ENCODE data around the gene TANC1. TPM values are rescaled to one million over a fixed set of nuclear protein-coding genes. Genes with fewer than 3 reads are reported as not detected.
A peak's percentile ranks its signal among the peaks of the same experiment; 100 is the strongest.

TANC1 gene
- polyA plus RNA-seq, 1 donor, result 64.8 TPM

DNA sequence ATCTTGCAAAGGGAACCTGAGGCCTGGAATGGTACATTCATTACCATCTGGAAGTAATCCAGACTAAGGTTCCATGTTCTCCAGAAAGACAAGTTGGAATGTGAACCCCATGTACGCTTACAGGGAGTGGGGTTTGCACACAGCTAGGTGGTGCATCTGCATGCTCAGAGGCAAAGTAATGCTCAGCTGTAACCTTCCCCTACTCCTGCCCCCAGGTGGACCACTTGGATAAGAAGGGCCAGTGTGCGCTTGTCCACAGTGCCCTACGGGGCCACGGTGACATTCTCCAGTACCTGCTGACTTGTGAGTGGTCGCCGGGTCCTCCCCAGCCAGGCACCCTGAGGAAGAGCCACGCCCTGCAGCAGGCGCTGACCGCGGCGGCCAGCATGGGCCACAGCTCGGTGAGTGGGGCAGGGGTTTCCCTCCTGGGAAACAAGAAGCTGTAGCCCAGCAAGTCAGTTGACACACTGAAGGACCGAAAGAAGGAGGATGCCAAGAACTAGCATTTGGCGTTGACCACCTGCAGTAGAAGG is 228.0 kb downstream of the TANC1 start:
- no peak for DNase-seq

DNA sequence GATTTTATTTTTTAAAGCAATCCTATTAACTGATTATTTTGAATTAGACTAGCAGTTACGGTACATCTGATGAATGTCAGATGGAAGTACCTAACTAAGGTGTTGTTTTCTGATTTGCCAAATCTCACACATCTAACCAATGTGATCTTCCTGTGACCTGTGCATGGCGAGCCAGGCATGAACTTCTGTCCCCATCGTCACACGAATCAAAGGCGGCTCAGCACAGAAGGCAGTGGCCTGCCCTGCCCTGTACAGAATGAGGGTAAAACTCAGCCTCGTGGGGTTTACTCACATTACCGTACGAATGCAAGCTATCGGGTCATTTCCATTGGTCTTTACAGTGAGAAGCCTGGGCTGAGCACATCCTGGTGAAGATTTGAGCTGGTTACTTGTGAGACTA is 230.8 kb downstream of the TANC1 start:
- no peak for DNase-seq

DNA sequence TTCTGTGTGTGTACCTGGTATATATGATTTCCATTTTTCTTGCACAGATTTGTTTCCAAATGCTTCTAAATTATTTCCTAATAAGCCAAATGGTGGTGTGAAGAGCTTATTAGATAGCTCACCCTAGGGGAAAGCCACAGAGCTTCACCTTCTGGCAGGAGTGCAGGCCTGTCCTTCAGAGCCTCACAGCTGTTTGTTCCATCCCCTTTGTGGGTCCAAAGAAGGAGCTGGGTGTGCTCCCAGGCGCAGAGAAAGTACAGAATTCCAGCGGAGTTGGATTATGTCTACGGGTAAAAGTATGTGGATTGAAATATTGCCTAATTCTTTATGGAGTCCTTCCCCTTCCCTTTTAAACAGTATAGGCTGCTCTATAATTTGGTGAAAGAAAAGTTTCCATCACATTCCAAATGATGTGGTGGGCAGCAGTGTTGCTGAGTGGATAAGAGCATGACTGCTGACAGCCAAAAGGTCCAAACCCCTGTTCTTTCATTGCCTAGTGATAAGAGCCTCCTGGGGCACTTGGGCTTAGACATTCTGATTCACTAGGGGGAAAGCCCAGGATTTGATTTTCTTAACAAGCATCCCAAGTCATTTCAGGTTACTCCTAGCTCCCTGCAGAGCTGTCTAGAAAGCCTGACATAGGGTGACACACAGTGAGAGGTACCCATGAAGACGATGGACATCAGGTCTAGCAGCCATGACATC is 231.5 kb downstream of the TANC1 start:
- no peak for DNase-seq

DNA sequence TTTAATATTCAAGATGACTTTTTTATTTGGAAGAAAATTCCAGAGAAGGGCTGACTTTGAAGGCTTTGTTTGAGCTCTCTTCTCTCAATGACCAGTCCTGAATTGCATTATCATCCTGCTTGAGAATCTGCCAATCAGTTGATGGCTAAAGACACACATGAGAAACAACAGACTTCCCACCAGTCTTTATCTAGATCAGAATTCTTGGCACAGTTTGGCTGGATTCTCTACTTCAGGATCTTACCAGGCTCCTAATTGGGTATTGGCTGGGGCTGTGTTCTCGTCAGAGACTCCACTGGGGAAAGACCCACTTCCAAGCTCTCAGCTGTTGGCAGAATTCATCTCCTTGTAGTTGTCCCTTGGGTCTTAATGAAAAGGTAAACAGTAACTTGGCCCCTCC is 232.1 kb downstream of the TANC1 start:
- DNase-seq, result no peak

DNA sequence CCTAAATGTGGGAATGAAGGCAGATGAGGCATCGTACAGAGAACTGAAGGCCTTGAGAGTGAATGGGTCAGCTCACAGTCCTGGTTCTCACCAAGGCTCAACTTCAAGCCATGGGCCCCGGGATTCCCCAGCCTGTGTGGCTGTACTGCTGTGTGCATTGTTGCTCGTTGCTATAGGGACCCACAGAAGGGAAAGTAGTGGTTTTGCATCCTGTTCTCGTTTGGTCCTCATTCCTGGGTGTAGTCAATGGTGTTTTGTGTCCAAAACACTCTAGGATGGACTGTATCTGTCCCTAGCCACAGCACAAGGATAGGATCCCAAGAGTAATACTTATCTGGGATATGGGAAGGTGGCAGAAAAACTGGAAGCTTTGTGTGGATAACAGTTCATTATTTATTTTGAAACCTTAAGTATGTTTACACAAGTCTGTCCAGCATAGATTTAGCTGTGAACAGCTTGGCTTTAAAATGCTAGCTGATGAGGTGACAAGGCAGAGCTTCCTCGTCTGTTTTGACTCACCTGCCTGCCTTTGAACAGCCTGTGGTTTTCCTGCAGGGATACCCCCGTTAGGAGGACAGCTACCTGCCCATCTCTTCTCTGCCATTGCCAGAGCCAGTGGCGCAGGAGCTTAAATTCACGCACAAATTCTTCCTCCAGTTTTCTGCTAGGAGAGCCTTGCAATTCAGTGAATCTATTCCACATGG is 233.1 kb downstream of the TANC1 start:
- DNase-seq, result no peak

DNA sequence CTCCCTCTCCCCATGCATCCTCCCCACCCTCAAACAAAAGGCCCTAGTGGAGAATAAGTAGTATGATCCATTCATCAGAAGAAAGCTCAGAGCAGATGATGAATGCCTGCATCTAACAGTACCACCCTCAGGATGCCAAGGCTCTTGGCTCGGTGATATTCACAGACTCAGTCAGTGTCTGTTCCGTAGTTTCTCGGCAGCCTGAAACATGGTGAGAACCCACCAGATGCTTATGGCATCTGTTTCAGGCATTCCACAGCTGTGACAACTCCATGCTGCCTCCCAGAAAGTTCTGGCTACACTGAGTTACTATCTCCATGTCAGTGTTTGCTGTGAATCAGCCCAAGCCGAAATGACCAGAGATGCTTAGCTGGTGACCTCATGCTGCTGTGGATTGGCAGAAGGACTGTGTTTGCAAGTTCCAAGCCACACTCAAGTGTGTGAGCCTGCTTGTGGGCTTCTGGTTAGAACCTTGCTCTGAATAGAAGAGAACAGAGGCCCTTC is 234.2 kb downstream of the TANC1 start:
- DNase-seq, result no peak

DNA sequence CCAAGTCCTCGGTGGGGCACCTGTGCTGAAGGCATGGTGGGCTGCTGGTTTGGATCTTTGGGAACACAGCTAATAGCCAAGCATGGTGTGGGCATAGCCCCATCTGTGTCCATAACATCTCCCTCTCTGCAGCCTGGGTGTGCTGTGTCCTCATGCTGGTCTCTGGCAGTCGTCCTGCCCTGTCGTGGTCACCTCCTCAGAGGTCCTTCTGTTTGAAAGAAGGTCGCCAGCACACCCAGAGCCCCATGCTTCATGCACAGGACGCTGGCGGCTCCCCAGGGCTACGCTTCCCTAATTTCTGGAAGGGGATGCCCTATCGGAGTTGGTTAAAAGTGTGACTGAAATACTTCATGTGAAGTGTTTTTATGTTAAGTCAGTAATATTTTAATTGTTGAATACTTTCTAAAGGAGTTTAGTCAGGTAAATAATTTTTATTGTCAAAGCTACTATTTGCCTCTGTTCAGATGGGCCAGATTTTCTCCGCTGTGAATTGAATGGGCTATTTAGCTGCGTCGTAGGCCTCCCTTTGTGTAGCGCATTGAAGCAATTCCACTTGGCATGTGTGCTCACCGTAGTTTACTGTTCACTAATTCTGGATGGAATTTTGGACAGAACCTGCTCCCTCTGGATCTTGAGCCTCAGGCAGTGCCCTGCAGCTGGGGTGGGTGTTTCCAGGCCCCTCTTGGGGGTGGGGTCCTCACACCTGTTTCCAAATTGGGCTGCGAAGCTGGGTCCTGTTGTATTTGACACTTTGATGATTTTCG is 236.1 kb downstream of the TANC1 start:
- no peak for DNase-seq

DNA sequence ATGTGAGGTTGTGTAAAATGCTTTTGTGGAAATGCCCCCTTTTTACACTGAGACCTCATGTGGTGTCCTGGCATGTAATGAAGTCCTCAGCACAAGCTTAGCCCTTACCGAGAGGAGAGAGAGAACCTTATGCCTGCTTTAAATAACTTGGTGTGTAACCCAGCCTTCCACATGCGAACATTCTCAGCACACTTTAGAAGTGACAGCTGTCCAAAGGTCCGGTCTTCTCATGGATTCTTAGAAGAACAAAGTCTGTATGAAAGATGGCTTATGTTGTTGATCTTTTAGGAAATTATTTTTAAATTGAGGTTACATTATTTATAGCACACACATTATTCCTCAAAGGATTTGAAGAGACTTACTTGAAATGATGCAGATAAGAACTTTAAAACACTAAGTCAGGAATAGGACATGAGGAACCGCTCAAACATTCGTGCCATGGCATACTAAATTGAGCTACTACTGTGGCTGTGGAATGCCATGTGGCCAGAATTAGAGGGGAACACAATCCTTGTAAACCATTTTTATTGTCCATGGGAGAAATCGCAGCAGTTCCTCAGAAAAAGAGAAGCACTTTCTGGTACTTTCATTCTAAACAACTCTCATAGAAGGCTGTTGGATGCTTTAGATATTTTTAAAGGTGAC is 238.4 kb downstream of the TANC1 start:
- DNase-seq, result no peak

DNA sequence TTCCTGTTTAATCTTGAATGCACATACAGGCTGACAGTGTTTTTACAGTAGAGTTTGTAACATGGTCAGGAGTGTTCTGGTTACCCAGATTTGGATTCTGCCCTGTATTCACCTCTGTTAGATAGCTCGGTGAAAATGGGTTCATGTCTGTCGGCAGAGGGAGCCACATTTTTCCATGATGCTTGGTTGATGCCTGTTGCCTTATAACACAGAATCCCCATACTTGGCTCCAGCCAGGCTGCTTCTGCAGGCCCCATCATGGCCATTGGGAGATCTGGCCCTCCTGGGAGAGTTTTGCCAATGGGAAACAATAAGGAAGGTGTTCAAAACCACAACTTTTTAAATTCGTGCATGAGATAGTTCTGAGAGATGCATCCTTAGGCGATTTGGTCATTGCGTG is 240.0 kb downstream of the TANC1 start:
- DNase-seq, result no peak

DNA sequence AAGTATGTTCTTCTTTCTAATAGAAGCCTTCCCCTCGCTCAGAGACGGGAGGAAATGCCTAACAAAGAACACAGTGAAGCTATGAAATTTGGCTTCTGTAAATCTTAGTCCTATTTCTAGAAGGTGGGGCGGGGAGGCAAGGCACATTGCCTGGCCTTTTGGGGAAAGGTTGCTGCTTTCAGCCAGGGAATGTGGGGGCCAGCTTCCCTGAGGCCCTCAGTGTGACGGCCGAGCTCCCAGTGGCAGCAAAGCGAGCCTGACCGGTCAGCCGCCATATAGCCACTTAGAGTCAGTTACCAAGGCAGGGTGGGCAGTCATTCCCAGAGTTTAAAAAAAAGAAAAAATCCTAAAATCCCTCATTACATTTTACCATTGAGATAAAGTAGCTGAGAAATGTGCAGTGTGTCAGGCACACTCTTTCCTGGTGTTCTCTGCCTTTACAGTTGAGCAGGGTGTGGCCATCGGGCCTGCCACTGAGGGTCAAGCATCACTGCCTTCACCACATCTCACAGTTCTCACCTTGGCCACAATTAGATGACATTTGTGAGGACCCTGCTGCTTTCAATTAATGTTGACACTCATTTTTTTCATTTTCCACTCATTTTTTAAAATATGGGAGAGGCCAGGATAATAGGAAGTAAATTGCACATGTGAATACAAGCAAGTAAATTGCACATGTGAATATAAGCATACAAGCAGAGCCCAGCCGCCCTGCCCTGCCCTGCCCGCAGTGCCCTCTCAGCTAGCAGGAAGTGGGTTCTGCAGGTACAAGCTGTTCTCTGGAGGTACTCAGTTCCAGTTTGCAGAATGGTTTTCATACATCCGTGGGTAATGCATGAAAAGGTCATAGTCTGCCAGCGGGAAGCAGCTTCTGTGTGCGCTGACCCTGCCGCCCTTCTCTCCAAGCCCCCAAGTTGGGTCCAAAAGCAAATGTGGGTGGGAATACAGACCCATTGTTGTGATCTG is 241.2 kb downstream of the TANC1 start:
- DNase-seq, result no peak

DNA sequence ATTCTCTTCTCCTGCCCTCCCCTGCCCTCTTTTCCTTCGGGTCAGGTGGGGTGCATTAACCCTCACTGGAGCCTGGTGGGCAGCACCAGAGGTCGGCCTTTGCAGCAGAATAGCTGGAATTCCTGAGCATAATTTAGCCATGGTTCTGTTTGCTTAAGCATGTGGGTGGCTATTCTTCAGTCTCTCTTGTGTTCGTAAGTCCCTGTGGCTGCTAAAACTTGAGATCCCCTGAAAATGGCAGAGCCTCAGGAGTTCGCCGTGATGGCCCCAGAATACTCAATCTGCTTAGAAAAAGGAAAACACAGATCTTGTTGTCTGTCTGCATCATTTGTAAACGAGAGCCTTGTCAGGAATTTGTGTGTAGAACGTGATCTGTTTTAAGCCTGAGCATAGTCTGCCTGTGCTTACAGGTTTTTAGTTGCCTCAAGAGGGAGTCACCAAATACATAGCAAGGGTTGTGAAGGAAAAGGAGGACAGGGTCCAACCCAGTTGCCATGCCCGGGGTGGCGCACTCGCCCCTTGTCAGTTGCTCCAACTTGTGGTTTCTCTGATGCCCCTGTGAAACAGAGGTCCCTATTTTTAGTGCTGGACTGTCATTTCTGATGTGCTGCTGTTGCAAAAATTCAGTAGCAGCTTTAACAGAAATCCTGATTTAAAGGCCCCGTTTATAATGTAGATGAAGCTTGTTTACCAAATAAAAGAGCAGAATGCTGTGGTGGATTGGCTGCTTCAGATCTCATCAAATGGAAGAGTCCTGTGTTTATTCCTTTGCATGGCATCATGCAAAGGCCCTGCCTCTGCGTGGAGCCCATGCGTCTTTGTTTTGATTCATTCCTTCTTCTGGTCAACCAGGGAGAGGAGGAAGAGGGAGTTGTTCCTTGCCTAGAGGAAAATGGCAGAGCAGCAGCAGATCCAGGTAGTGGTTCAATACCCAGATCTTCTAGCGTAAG is 243.3 kb downstream of the TANC1 start:
- peak; percentile 49 for DNase-seq

DNA sequence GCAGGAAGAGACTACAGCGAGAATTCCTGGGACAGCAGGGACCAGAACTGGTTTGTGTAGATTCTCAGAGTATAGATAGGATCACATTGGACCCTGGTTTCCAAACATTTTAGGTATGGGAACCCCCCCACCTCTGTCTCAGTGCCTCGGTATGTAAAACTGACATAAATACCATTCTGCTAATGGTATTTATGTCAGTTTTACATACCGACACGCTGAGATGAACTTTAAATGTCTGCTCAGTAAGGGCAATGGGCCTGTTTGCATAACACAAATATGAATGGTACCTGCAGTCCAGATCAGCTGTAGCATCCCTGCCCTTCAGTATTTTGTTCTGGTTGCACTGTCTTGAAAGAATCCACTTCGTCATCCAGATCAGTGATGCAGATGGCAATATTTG is 244.9 kb downstream of the TANC1 start:
- DNase-seq, result no peak

DNA sequence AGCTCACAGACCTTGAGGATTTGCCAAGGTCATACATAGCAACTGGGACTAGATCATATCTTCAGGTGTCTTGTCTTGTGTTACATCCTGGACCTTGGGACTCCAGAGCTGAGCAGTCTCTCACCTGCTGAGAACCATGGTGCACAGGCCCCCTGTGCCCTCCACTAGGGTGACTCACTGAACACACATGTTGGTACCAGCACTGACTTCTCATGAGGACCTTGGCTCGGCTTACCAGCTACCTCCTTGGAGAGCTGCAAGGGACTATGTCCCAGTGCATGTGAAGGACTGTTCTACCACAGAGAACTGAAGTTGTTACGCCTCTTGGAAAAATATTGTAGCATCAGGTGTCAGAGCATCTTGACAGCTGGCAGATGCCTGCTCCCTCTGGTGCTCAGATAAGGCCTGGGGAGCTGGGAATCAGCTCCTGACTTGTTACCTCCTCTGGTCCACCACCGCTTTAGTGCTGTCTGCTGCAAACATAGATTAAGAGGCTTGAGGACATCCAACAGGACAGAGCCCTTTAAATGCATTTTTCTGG is 246.0 kb downstream of the TANC1 start:
- no peak for DNase-seq

DNA sequence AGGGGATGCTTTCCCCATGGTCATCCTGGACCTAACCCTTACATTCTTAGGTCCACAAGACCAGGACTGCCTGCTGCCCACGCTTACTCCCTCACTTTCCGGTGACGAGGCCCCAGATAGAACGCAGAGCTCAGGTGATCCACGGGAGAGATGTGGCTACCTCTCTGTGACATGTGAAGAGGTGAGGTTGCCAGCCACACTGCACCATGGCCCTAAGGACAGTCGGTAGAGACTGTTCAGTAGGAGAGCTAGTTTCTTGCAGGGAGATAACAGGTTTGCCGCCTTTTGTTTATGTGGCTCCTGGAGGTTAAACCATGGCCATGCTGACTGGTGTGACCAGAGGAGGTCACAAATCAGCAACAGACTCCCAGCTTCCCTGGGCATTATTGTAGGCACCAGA is 246.7 kb downstream of the TANC1 start:
- no peak for DNase-seq

DNA sequence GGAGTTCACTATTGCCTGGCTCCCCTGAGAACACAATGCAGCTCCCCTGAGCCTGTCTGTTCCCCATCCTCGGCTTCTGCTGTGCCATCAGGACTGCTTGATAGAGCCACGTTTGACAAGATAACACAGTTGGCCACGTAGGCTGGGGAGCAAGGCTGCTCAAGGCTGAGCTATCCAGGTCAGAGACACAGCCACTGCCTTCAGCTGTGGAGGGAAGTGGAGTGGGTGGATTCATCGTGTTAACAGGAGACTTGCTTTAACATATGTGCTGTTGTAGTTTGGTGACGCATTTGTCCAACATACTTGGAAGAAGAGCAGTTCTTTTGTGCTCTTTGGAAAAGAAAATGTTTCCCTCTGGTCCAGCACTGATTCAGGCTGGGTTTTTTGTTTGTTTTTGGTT is 249.2 kb downstream of the TANC1 start:
- DNase-seq, result no peak

DNA sequence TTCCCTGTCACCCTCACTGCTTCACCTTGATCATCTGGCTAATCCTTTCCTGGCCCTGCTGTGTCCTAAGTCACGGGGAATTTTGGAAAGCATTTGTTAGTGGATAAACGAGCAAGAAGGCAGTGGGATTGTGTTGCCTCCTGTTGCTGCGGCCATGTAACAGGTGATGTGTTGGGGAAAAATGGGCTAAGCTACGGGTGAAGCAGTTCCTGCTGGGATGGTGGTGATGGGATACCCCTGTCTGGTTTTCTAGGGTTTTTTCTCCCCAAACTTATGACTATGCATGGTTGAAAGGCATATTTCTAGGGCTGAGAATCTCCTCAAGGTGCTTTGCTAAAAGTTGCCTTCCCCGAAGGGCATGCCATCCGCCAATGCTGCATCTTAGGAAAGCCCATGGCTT is 249.9 kb downstream of the TANC1 start:
- no peak for DNase-seq

DNA sequence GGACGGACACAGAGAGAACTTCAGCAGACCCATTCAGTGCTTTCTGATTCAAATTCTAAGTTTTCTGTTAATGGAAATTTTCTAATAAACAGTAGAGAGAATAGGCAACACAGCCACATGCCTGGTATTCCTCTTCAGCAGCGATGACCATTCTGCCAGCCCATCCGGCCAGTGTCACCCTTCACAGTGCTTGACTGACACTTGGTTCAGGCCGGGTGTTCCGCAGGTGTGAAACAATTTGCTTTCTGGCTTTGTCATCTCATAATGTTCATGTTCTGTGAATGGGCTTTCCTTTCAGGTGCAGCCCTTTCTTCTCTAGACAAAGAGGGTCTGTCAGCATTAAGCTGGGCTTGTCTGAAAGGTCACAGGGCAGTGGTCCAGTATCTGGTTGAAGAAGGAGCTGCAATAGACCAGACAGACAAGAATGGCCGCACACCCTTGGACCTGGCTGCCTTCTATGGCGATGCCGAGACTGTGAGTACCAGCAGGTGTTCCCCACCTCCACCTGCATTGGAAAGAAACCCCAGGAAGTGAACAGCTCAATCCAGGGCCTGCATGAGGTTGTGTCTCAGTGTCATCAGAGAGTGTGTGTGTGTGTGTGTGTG is 251.1 kb downstream of the TANC1 start:
- DNase-seq, result no peak

DNA sequence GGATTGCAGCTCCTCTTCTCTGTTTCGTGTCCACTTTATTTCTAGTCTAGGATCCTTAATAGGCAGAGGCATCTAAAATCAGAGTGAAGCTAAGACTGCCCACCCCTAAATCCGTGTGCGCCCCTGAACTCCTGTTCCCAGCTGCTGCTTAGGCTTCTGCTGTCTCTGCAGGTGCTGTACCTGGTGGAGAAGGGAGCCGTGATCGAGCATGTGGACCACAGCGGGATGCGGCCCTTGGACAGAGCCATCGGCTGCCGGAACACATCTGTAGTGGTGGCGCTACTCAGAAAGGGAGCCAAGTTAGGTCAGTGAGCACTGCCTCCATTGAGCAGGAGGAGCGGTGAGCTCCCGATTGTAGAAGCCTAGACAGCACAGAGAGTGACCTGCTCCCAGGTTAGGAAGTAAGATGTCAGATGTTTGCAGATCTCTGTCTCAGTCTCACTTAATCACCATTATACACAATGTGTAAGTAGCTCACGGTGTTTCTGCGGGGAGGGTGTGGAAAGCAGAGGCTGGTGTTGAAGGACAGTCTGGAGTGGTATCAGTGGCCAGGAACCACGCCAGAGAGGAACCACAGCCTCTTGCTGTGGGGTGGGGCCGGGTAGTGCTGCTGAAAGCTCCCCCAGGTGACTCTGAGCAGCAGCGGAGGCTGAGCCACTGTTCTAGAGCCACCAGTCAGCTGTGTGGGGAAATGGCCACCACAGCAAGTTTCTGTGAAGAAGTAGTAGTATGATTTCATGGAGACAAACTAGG is 255.8 kb downstream of the TANC1 start:
- no peak for DNase-seq

Measured in left kidney (tissue), 2 donors.